Measurements from ENCODE around the gene COQ10B.

The COQ10B gene

DNA sequence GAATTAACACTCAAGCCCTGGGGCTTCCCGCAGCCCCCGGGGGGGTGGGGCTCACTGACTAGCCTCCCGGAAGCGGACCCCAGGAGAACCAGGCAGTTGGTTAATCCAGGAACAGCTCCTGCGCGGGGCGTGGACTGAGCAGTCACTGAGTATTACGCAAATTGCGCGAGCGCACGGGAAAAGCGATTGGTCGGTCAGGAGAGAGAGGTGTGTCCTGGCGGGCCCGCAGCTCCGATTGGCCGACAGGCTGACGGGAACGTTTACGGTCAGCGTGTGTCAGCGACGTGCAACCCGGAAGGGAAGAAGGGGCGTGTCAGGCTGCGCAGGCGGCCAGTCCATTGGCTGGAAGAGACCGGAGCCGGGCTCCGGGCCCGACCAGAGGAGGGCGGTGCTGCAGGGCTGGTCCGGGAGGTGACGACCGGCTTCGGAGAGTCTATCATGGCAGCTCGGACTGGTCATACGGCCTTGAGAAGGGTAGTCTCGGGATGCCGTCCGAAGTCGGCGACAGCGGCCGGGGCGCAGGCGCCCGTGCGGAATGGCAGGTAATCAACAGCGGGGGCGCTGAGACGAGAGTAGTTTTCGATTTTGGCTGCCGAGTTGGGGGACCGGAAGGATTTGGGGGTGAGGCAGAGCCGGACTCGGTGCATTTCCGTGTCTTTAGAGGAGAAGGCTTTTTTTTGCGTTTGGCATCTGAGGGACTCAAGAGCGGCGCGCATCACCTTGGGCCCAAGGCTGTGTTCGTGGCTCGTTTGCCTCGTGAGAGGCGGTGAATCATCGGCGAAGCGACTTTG is at the start of gene COQ10B:
Gene COQ10B, plus strand, starts transcription at position 430 of the 791 bp plus-strand sequence. Its CDS starts 9 bp downstream, at position 439.
- peak within 1 kb of the TSS; percentile 79 for H3K27ac ChIP-seq (ENCODE audit: low read depth, low read length, poor library complexity, severe bottlenecking)
- no peak within 1 kb of the TSS for H2AFZ ChIP-seq (ENCODE audit: low read length)
- peak within 1 kb of the TSS; percentile 85 for H3K4me2 ChIP-seq (ENCODE audit: low read length)
- no peak for TF ChIP-seq EZH2 (IDR thresholded peaks at IDR 0.05; ENCODE audit: borderline replicate concordance, low read length)
- TF ChIP-seq CTCF (IDR thresholded peaks at IDR 0.05; ENCODE audit: low read length) = peak; percentile 19; the same call in 1 of the 2 replicates
- no peaks in the 10 kb centered on the region for H4K20me1 ChIP-seq (ENCODE audit: insufficient read depth, low read length)
- H3K36me3 ChIP-seq (ENCODE audit: insufficient read depth, low read length) = 0 out of 2 replicates have a peak, but pooled peaks cover 3% of the 10 kb centered on the region
- peaks cover 18% of the 10 kb centered on the region for H3K4me1 ChIP-seq (ENCODE audit: insufficient read depth, low read length, severe bottlenecking)
- peak within 1 kb of the TSS; percentile 82 for H3K4me3 ChIP-seq (ENCODE audit: low read depth, low read length, poor library complexity, severe bottlenecking)
- peaks cover 40% of the 10 kb centered on the region for H3K79me2 ChIP-seq (ENCODE audit: insufficient read depth, low read length)
- no peaks in the 10 kb centered on the region for H3F3A ChIP-seq (ENCODE audit: insufficient read depth, low read length)
- H3K27me3 ChIP-seq (ENCODE audit: insufficient read depth, low read length) = no peaks in the 10 kb centered on the region
- H3K9ac ChIP-seq (ENCODE audit: low read length) = peak within 1 kb of the TSS; percentile 84
- no peaks in the 10 kb centered on the region for H3K9me2 ChIP-seq (ENCODE audit: low read depth, low read length)
- H3K9me3 ChIP-seq (ENCODE audit: low read length) = no peaks in the 10 kb centered on the region

- Histone ChIP-seq H3K4me3 (ENCODE audit: low read depth, low read length, poor library complexity, severe bottlenecking) (no peak overlapping the region), H2AFZ (ENCODE audit: low read length) (no peak overlapping the region), H3K79me2 (ENCODE audit: insufficient read depth, low read length) (no peaks in the 10 kb centered on the region), H3K27me3 (ENCODE audit: insufficient read depth, low read length) (no peaks in the 10 kb centered on the region), H3F3A (ENCODE audit: insufficient read depth, low read length) (no peaks in the 10 kb centered on the region), H4K20me1 (ENCODE audit: insufficient read depth, low read length) (no peaks in the 10 kb centered on the region), H3K27ac (ENCODE audit: low read depth, low read length, poor library complexity, severe bottlenecking) (no peak overlapping the region), H3K9me3 (ENCODE audit: low read length) (no peaks in the 10 kb centered on the region), H3K4me2 (ENCODE audit: low read length) (no peak overlapping the region), H3K9me2 (ENCODE audit: low read depth, low read length) (no peaks in the 10 kb centered on the region), H3K9ac (ENCODE audit: low read length) (no peak overlapping the region), H3K36me3 (ENCODE audit: insufficient read depth, low read length) (peaks cover 98% of the 10 kb centered on the region), H3K4me1 (ENCODE audit: insufficient read depth, low read length, severe bottlenecking) (no peaks in the 10 kb centered on the region)
- TF ChIP-seq CTCF (IDR thresholded peaks at IDR 0.05; ENCODE audit: low read length) (no peak), EZH2 (IDR thresholded peaks at IDR 0.05; ENCODE audit: borderline replicate concordance, low read length) (no peak)
Measured at GRCh38 chr2:197405582-197405981, 47.8 kb upstream of the COQ10B start.

DNA sequence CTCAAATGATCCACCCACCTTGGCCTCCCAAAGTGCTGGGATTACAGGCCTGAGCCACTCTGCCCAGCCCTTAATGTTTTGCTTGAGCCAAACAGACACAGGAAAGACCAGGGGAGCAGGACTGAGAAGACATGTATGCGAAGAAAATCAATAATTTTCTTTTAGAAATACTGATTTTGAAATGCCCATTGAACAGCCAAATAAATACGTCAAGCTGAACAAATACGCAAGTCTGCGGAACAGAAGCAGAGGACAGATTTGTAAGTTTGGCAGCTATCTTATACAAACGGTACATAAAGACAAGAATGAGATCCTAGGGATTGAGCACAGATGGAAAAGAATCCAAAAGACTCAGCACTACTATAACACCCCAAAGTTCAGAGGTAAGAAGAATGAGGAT is 39.3 kb upstream of the COQ10B start:
- Histone ChIP-seq H3K4me3 (ENCODE audit: low read depth, low read length, poor library complexity, severe bottlenecking) (no peak overlapping the region), H3F3A (ENCODE audit: insufficient read depth, low read length) (no peaks in the 10 kb centered on the region; the same call in 1 of the 2 replicates), H3K27me3 (ENCODE audit: insufficient read depth, low read length) (no peaks in the 10 kb centered on the region), H3K27ac (ENCODE audit: low read depth, low read length, poor library complexity, severe bottlenecking) (no peak overlapping the region), H3K4me1 (ENCODE audit: insufficient read depth, low read length, severe bottlenecking) (no peaks in the 10 kb centered on the region), H3K9me2 (ENCODE audit: low read depth, low read length) (no peaks in the 10 kb centered on the region), H3K79me2 (ENCODE audit: insufficient read depth, low read length) (no peaks in the 10 kb centered on the region), H3K9me3 (ENCODE audit: low read length) (no peaks in the 10 kb centered on the region), H2AFZ (ENCODE audit: low read length) (no peak overlapping the region), H4K20me1 (ENCODE audit: insufficient read depth, low read length) (no peaks in the 10 kb centered on the region), H3K9ac (ENCODE audit: low read length) (no peak overlapping the region), H3K4me2 (ENCODE audit: low read length) (no peak overlapping the region), H3K36me3 (ENCODE audit: insufficient read depth, low read length) (peaks cover 96% of the 10 kb centered on the region)
- no peak for TF ChIP-seq EZH2 (IDR thresholded peaks at IDR 0.05; ENCODE audit: borderline replicate concordance, low read length)
- TF ChIP-seq CTCF (IDR thresholded peaks at IDR 0.05; ENCODE audit: low read length) = no peak
